Osteoblast (primary cell): Measurements from ENCODE around the gene C13orf46. TPM values are rescaled to one million over a fixed set of nuclear protein-coding genes. Genes with fewer than 3 reads are reported as not detected.

Experiments used
- DNase-seq: peaks from one replicate; pipeline ENCODE4 v3.0.0; 2011; ENCODE audit warnings: low spot score, mixed read lengths; ENCODE audit not compliant: insufficient read length; ENCODE audit errors: missing footprints
- H2AFZ ChIP-seq: 2 replicates; pipeline ENCODE4 v1.6.0; 2011; ENCODE audit warnings: mild to moderate bottlenecking, low read length
- H3K27ac ChIP-seq: 2 replicates; pipeline ENCODE4 v1.5.1; 2011; ENCODE audit warnings: mild to moderate bottlenecking, low read depth, low read length, moderate library complexity
- H3K27me3 ChIP-seq: 2 replicates; pipeline ENCODE4 v1.6.0; 2012; ENCODE audit warnings: mild to moderate bottlenecking, control low read depth, inconsistent platforms, low read length, moderate library complexity; ENCODE audit not compliant: insufficient read depth
- H3K36me3 ChIP-seq: 2 replicates; pipeline ENCODE4 v1.5.1; 2011; ENCODE audit warnings: mild to moderate bottlenecking, low read length, control low read depth, moderate library complexity; ENCODE audit not compliant: insufficient read depth
- H3K4me1 ChIP-seq: 2 replicates; pipeline ENCODE4 v1.5.1; 2011; ENCODE audit warnings: mild to moderate bottlenecking, low read length, control low read depth, moderate library complexity; ENCODE audit not compliant: insufficient read depth
- H3K4me2 ChIP-seq: 2 replicates; pipeline ENCODE4 v1.6.0; 2011; ENCODE audit warnings: mild to moderate bottlenecking, low read length; ENCODE audit not compliant: insufficient read depth
- H3K4me3 ChIP-seq: fragments of 200-600 bp; sonication (generic); 3 replicates; pipeline ENCODE4 v1.5.1; 2012; ENCODE audit warnings: mild to moderate bottlenecking, low read length, inconsistent platforms; ENCODE audit not compliant: insufficient read depth
- H3K79me2 ChIP-seq: 2 replicates; pipeline ENCODE4 v1.6.0; 2012; ENCODE audit warnings: mild to moderate bottlenecking, low read length, control low read depth, inconsistent platforms; ENCODE audit not compliant: insufficient read depth
- H3K9me3 ChIP-seq: 2 replicates; pipeline ENCODE4 v1.5.1; 2011; ENCODE audit warnings: low read depth, low read length, control low read depth
- H4K20me1 ChIP-seq: 2 replicates; pipeline ENCODE4 v1.6.0; 2012; ENCODE audit warnings: mild to moderate bottlenecking, low read length, control low read depth; ENCODE audit not compliant: insufficient read depth
- total RNA-seq: library from RNA; depleted of rRNA; stranded (reverse); fragments of >200 nt; gene quantifications from 2 replicates; pipeline ENCODE4 v1.2.3, GENCODE V29; 2012
- TF ChIP-seq, protein P1 (sequence below): IDR thresholded peaks from 2 replicates; pipeline ENCODE4 v1.5.1; 2011; ENCODE audit warnings: mild to moderate bottlenecking, low read depth, low read length, moderate library complexity; ENCODE audit errors: extremely low read depth

Gene C13orf46
- total RNA-seq, 1 donor, result 0.36 TPM

DNA sequence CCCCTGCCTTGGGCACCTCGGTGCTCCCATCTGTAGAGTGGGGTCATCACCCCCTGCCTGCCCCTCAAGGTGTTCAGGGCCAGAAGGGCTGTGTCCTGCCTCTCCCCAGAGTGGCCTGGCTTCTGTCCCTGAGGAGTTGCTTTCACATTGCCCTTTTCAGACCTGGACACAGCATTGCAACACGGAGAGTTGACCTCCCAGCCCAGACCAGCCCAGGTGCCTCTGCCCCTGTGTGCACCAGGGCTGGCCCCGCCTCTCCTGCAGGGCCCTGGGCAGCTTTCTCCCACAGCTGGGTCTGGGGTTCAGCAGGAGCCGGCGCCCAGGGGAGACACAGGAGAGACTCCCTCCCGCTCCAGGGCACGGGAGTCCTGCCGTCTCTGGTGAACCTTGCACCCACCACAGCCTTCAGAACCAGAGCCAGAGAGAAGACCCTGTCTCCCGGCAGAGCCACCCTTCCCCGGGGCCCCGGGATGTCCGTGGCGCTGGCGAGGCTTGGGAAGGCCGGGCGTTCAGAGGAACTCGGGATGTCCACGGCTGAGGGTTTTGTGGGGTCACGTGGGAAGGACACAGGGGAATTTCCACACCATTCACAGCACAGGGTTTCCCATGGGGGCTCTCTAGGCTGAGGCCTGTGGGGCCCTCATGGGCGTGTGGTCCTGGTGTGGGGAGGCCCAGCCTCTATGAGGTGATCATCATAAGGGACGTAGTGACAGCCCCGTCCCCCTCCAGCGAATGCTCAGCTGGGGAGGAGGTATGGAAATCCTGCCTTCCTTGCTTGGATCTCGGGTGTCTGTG is 23.2 kb downstream of the C13orf46 start:
- Histone ChIP-seq H3K4me2 (peak overlapping the region; percentile 23), H3K27me3 (no peaks in the 10 kb centered on the region), H3K79me2 (no peaks in the 10 kb centered on the region), H3K27ac (no peak overlapping the region), H4K20me1 (peaks cover 2% of the 10 kb centered on the region), H3K4me1 (no peaks in the 10 kb centered on the region), H3K9me3 (no peaks in the 10 kb centered on the region), H2AFZ (no peak overlapping the region), H3K4me3 (peak overlapping the region; percentile 16), H3K36me3 (peaks cover 12% of the 10 kb centered on the region)
- DNase-seq, result no peak
- TF ChIP-seq, protein P1, sequence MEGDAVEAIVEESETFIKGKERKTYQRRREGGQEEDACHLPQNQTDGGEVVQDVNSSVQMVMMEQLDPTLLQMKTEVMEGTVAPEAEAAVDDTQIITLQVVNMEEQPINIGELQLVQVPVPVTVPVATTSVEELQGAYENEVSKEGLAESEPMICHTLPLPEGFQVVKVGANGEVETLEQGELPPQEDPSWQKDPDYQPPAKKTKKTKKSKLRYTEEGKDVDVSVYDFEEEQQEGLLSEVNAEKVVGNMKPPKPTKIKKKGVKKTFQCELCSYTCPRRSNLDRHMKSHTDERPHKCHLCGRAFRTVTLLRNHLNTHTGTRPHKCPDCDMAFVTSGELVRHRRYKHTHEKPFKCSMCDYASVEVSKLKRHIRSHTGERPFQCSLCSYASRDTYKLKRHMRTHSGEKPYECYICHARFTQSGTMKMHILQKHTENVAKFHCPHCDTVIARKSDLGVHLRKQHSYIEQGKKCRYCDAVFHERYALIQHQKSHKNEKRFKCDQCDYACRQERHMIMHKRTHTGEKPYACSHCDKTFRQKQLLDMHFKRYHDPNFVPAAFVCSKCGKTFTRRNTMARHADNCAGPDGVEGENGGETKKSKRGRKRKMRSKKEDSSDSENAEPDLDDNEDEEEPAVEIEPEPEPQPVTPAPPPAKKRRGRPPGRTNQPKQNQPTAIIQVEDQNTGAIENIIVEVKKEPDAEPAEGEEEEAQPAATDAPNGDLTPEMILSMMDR, result no peak

- H3K27me3 ChIP-seq, result no peaks in the 10 kb centered on the region
- H3K27ac ChIP-seq, result no peak overlapping the region
- no peak overlapping the region for H3K4me3 ChIP-seq
- H2AFZ ChIP-seq, result no peak overlapping the region
- no peaks in the 10 kb centered on the region for H3K4me1 ChIP-seq
- no peak overlapping the region for H3K4me2 ChIP-seq
- TF ChIP-seq, protein P1, result no peak
- H3K79me2 ChIP-seq, result no peaks in the 10 kb centered on the region
- DNase-seq, result no peak
- H3K9me3 ChIP-seq, result no peaks in the 10 kb centered on the region
- H4K20me1 ChIP-seq, result peaks cover 2% of the 10 kb centered on the region
- H3K36me3 ChIP-seq, result peaks cover 8% of the 10 kb centered on the region
Measured at GRCh38 chr13:113949546-113949945, 24.3 kb downstream of the C13orf46 start.

DNA sequence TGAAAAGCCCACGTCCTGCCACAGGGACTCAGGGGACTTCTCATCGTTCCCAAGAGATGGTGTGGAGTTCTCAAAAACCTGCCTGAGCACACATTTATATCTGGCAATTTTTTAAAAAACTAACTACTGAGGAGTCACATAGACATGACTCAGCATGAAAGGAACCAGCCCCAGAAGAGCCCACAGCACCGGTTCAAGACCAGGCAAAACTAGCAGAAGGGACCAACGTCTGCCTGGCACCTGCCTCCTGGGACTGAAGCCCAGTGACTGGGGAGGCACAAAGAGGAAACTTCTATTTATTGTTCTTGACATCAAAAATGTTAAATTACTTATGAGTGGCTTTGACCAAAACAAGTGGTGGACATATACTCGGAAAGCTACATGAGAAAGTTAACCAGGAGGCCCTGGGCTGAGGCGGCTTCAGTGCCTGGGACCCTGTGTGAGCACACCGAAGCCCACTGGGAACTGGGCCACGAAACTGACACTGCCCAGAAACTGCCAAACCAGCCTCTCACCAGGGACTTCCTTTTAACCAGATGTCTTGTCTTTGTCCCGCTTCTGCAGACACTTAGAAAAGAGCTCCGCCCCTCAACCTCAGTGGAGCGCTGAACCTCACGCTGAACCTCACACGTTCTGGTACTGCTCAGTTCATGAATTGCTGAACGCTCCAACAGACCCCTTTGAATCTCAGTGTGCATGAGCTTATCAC is 25.7 kb downstream of the C13orf46 start:
- no peaks in the 10 kb centered on the region for H3K4me1 ChIP-seq
- H3K4me3 ChIP-seq, result no peak overlapping the region
- no peak overlapping the region for H3K4me2 ChIP-seq
- DNase-seq, result peak; percentile 89
- H3K79me2 ChIP-seq, result no peaks in the 10 kb centered on the region
- H2AFZ ChIP-seq, result no peak overlapping the region
- TF ChIP-seq, protein P1, result no peak
- H3K9me3 ChIP-seq, result no peaks in the 10 kb centered on the region
- peaks cover 2% of the 10 kb centered on the region for H4K20me1 ChIP-seq
- no peak overlapping the region for H3K27ac ChIP-seq
- no peaks in the 10 kb centered on the region for H3K27me3 ChIP-seq
- H3K36me3 ChIP-seq, result no peaks in the 10 kb centered on the region

GRCh38 chr13:113947311-113948033 is 26.4 kb downstream of the C13orf46 start:
- H3K27me3 ChIP-seq, result no peaks in the 10 kb centered on the region
- H4K20me1 ChIP-seq, result peaks cover 2% of the 10 kb centered on the region
- no peak overlapping the region for H2AFZ ChIP-seq
- H3K27ac ChIP-seq, result no peak overlapping the region
- no peaks in the 10 kb centered on the region for H3K36me3 ChIP-seq
- no peaks in the 10 kb centered on the region for H3K9me3 ChIP-seq
- TF ChIP-seq, protein P1, result peak; percentile 84
- peak; percentile 98 for DNase-seq
- H3K79me2 ChIP-seq, result no peaks in the 10 kb centered on the region
- no peak overlapping the region for H3K4me2 ChIP-seq
- no peaks in the 10 kb centered on the region for H3K4me1 ChIP-seq
- no peak overlapping the region for H3K4me3 ChIP-seq
